H9 (cell line): ENCODE measurements around the gene NDUFS3. TPM values are rescaled to one million over a fixed set of nuclear protein-coding genes. Genes with fewer than 3 reads are reported as not detected.
A peak's percentile ranks its signal among the peaks of the same experiment; 100 is the strongest.

Source experiments
- DNase-seq: peaks from one replicate; pipeline ENCODE4 v3.0.0-alpha.2; 2017
- H2AFZ ChIP-seq: one replicate; pipeline ENCODE4 v1.6.1; 2013; ENCODE audit warnings: mild to moderate bottlenecking, low read length, control low read depth, moderate library complexity
- H2AK5ac ChIP-seq: 2 replicates; pipeline ENCODE4 v1.6.1; 2013; ENCODE audit warnings: low read length, control low read depth, mixed read lengths; ENCODE audit not compliant: insufficient read length
- H2BK120ac ChIP-seq: one replicate; pipeline ENCODE4 v1.6.1; 2013; ENCODE audit warnings: low read depth, mild to moderate bottlenecking, low read length, control low read depth, inconsistent platforms; ENCODE audit not compliant: poor library complexity, severe bottlenecking
- H2BK12ac ChIP-seq: 2 replicates; pipeline ENCODE4 v1.6.1; 2013; ENCODE audit warnings: low read length, control low read depth, mixed read lengths, low read depth; ENCODE audit not compliant: insufficient read length
- H2BK15ac ChIP-seq: 2 replicates; pipeline ENCODE4 v1.6.1; 2013; ENCODE audit warnings: low read depth, low read length, control low read depth
- H2BK20ac ChIP-seq: one replicate; pipeline ENCODE4 v1.6.1; 2013; ENCODE audit warnings: low read depth, mild to moderate bottlenecking, low read length, control low read depth, inconsistent platforms; ENCODE audit not compliant: poor library complexity, severe bottlenecking
- H2BK5ac ChIP-seq: 2 replicates; pipeline ENCODE4 v1.6.1; 2013; ENCODE audit warnings: low read length, control low read depth, mixed read lengths; ENCODE audit not compliant: insufficient read length
- H3K14ac ChIP-seq: 2 replicates; pipeline ENCODE4 v1.6.1; 2013; ENCODE audit warnings: low read length, control low read depth; ENCODE audit not compliant: insufficient read depth
- H3K18ac ChIP-seq: 2 replicates; pipeline ENCODE4 v1.6.1; 2013; ENCODE audit warnings: low read depth, mild to moderate bottlenecking, mixed read lengths, low read length, control low read depth; ENCODE audit not compliant: insufficient read length
- H3K23ac ChIP-seq: 2 replicates; pipeline ENCODE4 v1.6.1; 2013; ENCODE audit warnings: low read length, control low read depth, mixed read lengths, low read depth; ENCODE audit not compliant: insufficient read length
- H3K23me2 ChIP-seq: 2 replicates; pipeline ENCODE4 v1.6.1; 2013; ENCODE audit warnings: low read depth, mild to moderate bottlenecking, mixed read lengths, low read length, control low read depth; ENCODE audit not compliant: insufficient read length, poor library complexity, severe bottlenecking
- H3K27ac ChIP-seq: 2 replicates; pipeline ENCODE4 v1.5.1; 2013; ENCODE audit warnings: low read length, control low read depth, mixed read lengths, low read depth; ENCODE audit not compliant: insufficient read length
- H3K27me3 ChIP-seq: 2 replicates; pipeline ENCODE4 v1.6.1; 2013; ENCODE audit warnings: low read length, control low read depth, inconsistent platforms; ENCODE audit not compliant: insufficient read depth
- H3K4ac ChIP-seq: 2 replicates; pipeline ENCODE4 v1.6.1; 2013; ENCODE audit warnings: low read depth, mild to moderate bottlenecking, control low read depth, inconsistent platforms, low read length, moderate library complexity
- H3K4me1 ChIP-seq: 2 replicates; pipeline ENCODE4 v1.6.1; 2013; ENCODE audit warnings: low read length, control low read depth, inconsistent platforms; ENCODE audit not compliant: insufficient read depth
- H3K4me2 ChIP-seq: 2 replicates; pipeline ENCODE4 v1.6.1; 2013; ENCODE audit warnings: low read length, control low read depth, mixed read lengths; ENCODE audit not compliant: insufficient read length, insufficient read depth
- H3K56ac ChIP-seq: 2 replicates; pipeline ENCODE4 v1.6.1; 2013; ENCODE audit warnings: low read depth, mild to moderate bottlenecking, mixed read lengths, low read length, control low read depth; ENCODE audit not compliant: insufficient read length
- H3K79me1 ChIP-seq: 2 replicates; pipeline ENCODE4 v1.6.1; 2013; ENCODE audit warnings: low read depth, mild to moderate bottlenecking, moderate library complexity, low read length, control low read depth, inconsistent platforms; ENCODE audit not compliant: insufficient read depth, poor library complexity, severe bottlenecking
- H3K79me2 ChIP-seq: 2 replicates; pipeline ENCODE4 v1.6.1; 2013; ENCODE audit warnings: low read length, control low read depth, inconsistent platforms; ENCODE audit not compliant: insufficient read depth
- H3K9ac ChIP-seq: 2 replicates; pipeline ENCODE4 v1.6.1; 2013; ENCODE audit warnings: low read length, control low read depth, mixed read lengths; ENCODE audit not compliant: insufficient read length; ENCODE audit errors: extremely low read depth
- H3K9me3 ChIP-seq: one replicate; pipeline ENCODE4 v1.6.1; 2013; ENCODE audit warnings: low read depth, low read length, inconsistent platforms; ENCODE audit not compliant: control insufficient read depth
- H3T11ph ChIP-seq: one replicate; pipeline ENCODE4 v1.6.1; 2013; ENCODE audit warnings: mild to moderate bottlenecking, low read length, control low read depth, inconsistent platforms
- H4K20me1 ChIP-seq: one replicate; pipeline ENCODE4 v1.6.1; 2013; ENCODE audit not compliant: control insufficient read depth, insufficient read length, insufficient read depth
- H4K5ac ChIP-seq: 2 replicates; pipeline ENCODE4 v1.6.1; 2013; ENCODE audit warnings: low read depth, mild to moderate bottlenecking, mixed read lengths, low read length, control low read depth; ENCODE audit not compliant: insufficient read length
- H4K8ac ChIP-seq: replicated peaks from 2 replicates; pipeline ENCODE4 v1.6.1; 2013; ENCODE audit warnings: low read length, control low read depth, mixed read lengths, low read depth; ENCODE audit not compliant: insufficient read length
- H4K91ac ChIP-seq: 2 replicates; pipeline ENCODE4 v1.6.1; 2013; ENCODE audit warnings: low read depth, mild to moderate bottlenecking, moderate library complexity, mixed read lengths, low read length, control low read depth; ENCODE audit not compliant: insufficient read length
- H3K27ac Mint-ChIP-seq, 3 experiments: 2 replicates in 2 of 3; 3 replicates in 1 of 3; pipeline ENCODE4 v1.8.0; 2020 to 2021; ENCODE audit warnings: mixed read lengths in 3 of 3, mild to moderate bottlenecking in 1 of 3, moderate library complexity in 1 of 3
- H3K27me3 Mint-ChIP-seq: 2 replicates; pipeline ENCODE4 v1.8.0; 2021; ENCODE audit warnings: low read depth, mild to moderate bottlenecking, moderate library complexity, mixed read lengths
- H3K36me3 Mint-ChIP-seq, 3 experiments: 2 replicates in 2 of 3; 3 replicates in 1 of 3; pipeline ENCODE4 v1.8.0; 2020 to 2021; ENCODE audit warnings: low read depth in 3 of 3, mixed read lengths in 3 of 3; ENCODE audit not compliant: insufficient read depth in 1 of 3
- H3K4me1 Mint-ChIP-seq, 2 experiments: 2 replicates each; pipeline ENCODE4 v1.8.0; 2020; ENCODE audit warnings: mixed read lengths in 2 of 2
- H3K4me3 Mint-ChIP-seq, 2 experiments: 2 replicates in 1 of 2; 3 replicates in 1 of 2; pipeline ENCODE4 v1.8.0; 2020 to 2021; ENCODE audit warnings: mild to moderate bottlenecking in 2 of 2, mixed read lengths in 2 of 2, moderate library complexity in 1 of 2
- H3K9me3 Mint-ChIP-seq, 2 experiments: 2 replicates in 1 of 2; 3 replicates in 1 of 2; pipeline ENCODE4 v1.8.0; 2020; ENCODE audit warnings: mild to moderate bottlenecking in 2 of 2, mixed read lengths in 2 of 2, moderate library complexity in 1 of 2
- CTCF ChIP-seq: fragments of 200-600 bp; sonication (generic); conservative IDR thresholded peaks from 3 replicates; pipeline ENCODE4 v1.8.0; 2021; ENCODE audit warnings: antibody characterized with exemption, mild to moderate bottlenecking
- WGBS: extraction: QIAGEN DNeasy Blood & Tissue Kit; methylation state at CpG from one replicate; pipeline ENCODE4 v1.1.7; 2013; ENCODE audit warnings: missing lambda C conversion rate, low lambda C conversion rate, mixed read lengths; ENCODE audit not compliant: insufficient read length; ENCODE audit errors: extremely low coverage; 5-methylcytosine and 5-hydroxymethylcytosine counted together
- total RNA-seq: library from RNA; stranded (reverse); gene quantifications from 2 replicates; pipeline ENCODE4 v1.2.1, GENCODE V29; 2021

The NDUFS3 gene
- total RNA-seq, 1 experiment from 2014 or later = 144 TPM

DNA sequence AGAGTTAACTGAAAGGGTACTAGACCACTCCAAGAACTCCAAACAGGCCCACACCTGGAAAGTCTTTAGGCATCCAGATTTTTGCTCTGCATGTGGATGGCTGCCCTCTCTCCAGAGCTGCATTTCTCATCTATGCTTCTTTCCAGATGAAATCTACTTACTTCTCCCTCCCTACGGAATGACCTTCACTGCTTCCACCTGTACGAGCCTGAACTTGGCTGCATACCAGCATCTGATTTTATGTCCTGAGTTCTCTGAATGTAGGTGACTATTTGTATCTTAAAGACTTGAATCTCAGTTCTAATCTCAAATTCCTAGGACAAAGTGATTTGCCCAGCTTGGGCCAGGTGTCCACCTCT, 39.2 kb upstream of the NDUFS3 start:
- no peaks in the 10 kb centered on the region for H3K27me3 ChIP-seq
- no peaks in the 10 kb centered on the region for H3K23me2 ChIP-seq
- Mint-ChIP-seq H3K9me3 (no peaks in the 10 kb centered on the region), H3K27ac (peak overlapping the region in 1 of 3 experiments; percentile 56; a peak in 1 of 7 replicates), H3K36me3 (peaks cover 3 to 20% (median 11%) of the 10 kb centered on the region in 3 experiments; a peak in 6 of 7 replicates), H3K4me3 (no peak overlapping the region), H3K27me3 (no peaks in the 10 kb centered on the region), H3K4me1 (peaks cover 27 to 28% of the 10 kb centered on the region in 2 experiments)
- no peak overlapping the region for H2BK120ac ChIP-seq
- no peak overlapping the region for H4K8ac ChIP-seq
- no peak overlapping the region for H2BK5ac ChIP-seq
- no peak overlapping the region for H4K5ac ChIP-seq
- H3K18ac ChIP-seq = no peak overlapping the region
- no peak overlapping the region for H2BK20ac ChIP-seq
- H3K79me1 ChIP-seq = peaks cover 3% of the 10 kb centered on the region
- no peak overlapping the region for H3K4ac ChIP-seq
- H3K23ac ChIP-seq = no peak overlapping the region
- no peak overlapping the region for H3K56ac ChIP-seq
- no peak overlapping the region for H3T11ph ChIP-seq
- H2AK5ac ChIP-seq = no peak overlapping the region
- H3K9ac ChIP-seq = no peak overlapping the region
- H3K27ac ChIP-seq = no peak overlapping the region
- H3K9me3 ChIP-seq = no peaks in the 10 kb centered on the region
- no peak for TF ChIP-seq CTCF
- H2BK15ac ChIP-seq = no peak overlapping the region
- no peak for DNase-seq
- no peaks in the 10 kb centered on the region for H4K20me1 ChIP-seq
- no peak overlapping the region for H2BK12ac ChIP-seq
- no peak overlapping the region for H3K14ac ChIP-seq
- no peak overlapping the region for H3K4me2 ChIP-seq
- H2AFZ ChIP-seq = no peak overlapping the region
- H3K79me2 ChIP-seq = peaks cover 68% of the 10 kb centered on the region; the same call in 1 of the 2 replicates
- H3K4me1 ChIP-seq = peaks cover 4% of the 10 kb centered on the region; the same call in 1 of the 2 replicates
- H4K91ac ChIP-seq = no peak overlapping the region
- no CpG with 5 or more reads among the region's 2 CpGs for WGBS
